Neural cell (in vitro differentiated cells): ENCODE results near the gene ALDH16A1. TPM values are rescaled to one million over a fixed set of nuclear protein-coding genes. Genes with fewer than 3 reads are reported as not detected.

ENCODE experiments used
- H2AFZ ChIP-seq: fragments of 200-600, 300-800 bp; sonication (generic), shearing (Covaris generic); 2 replicates; pipeline ENCODE4 v1.6.0; 2014; ENCODE audit warnings: low read depth, mild to moderate bottlenecking, antibody characterized with exemption, low read length, moderate library complexity
- H3F3A ChIP-seq: fragments of 200-600 bp; shearing (Covaris generic); 2 replicates; pipeline ENCODE4 v1.6.1; 2016; ENCODE audit warnings: mild to moderate bottlenecking, moderate library complexity, mixed read lengths, antibody characterized with exemption, low read length; ENCODE audit not compliant: insufficient read depth, poor library complexity, severe bottlenecking
- H3K27ac ChIP-seq: fragments of 200-600, 300-800 bp; sonication (generic), shearing (Covaris generic); 2 replicates; pipeline ENCODE4 v1.5.1; 2014; ENCODE audit warnings: mild to moderate bottlenecking, low read length, moderate library complexity
- H3K27me3 ChIP-seq: fragments of 300-800, 200-600 bp; sonication (generic), shearing (Covaris generic); 2 replicates; pipeline ENCODE4 v1.6.0; 2014; ENCODE audit warnings: mild to moderate bottlenecking, low read depth, low read length, moderate library complexity; ENCODE audit not compliant: insufficient read depth
- H3K36me3 ChIP-seq: fragments of 300-800, 200-600 bp; sonication (generic), shearing (Covaris generic); 2 replicates; pipeline ENCODE4 v1.5.1; 2014; ENCODE audit warnings: mild to moderate bottlenecking, antibody characterized with exemption, low read length, moderate library complexity; ENCODE audit not compliant: insufficient read depth
- H3K4me2 ChIP-seq: fragments of 300-800, 200-600 bp; sonication (generic), shearing (Covaris generic); 2 replicates; pipeline ENCODE4 v1.6.0; 2014; ENCODE audit warnings: mild to moderate bottlenecking, low read length
- H3K4me3 ChIP-seq: fragments of 300-800, 200-600 bp; sonication (generic), shearing (Covaris generic); 2 replicates; pipeline ENCODE4 v1.5.1; 2014; ENCODE audit warnings: mild to moderate bottlenecking, low read length, moderate library complexity
- H3K79me2 ChIP-seq: fragments of 200-600 bp; shearing (Covaris generic); replicated peaks from 2 replicates; pipeline ENCODE4 v1.6.0; 2014; ENCODE audit warnings: mild to moderate bottlenecking, low read length, moderate library complexity; ENCODE audit not compliant: insufficient read depth
- H3K9ac ChIP-seq: fragments of 300-800, 200-600 bp; sonication (generic), shearing (Covaris generic); 2 replicates; pipeline ENCODE4 v1.6.1; 2016; ENCODE audit warnings: mild to moderate bottlenecking, low read length, mixed read lengths
- H3K9me2 ChIP-seq: fragments of 200-600 bp; shearing (Covaris generic); 2 replicates; pipeline ENCODE4 v1.6.1; 2016; ENCODE audit warnings: mild to moderate bottlenecking, low read length, mixed read lengths; ENCODE audit not compliant: insufficient read depth
- H3K9me3 ChIP-seq: fragments of 200-600, 300-800 bp; sonication (generic), shearing (Covaris generic); 2 replicates; pipeline ENCODE4 v1.6.1; 2016; ENCODE audit warnings: mild to moderate bottlenecking, mixed run types, low read length, moderate library complexity, mixed read lengths
- H4K20me1 ChIP-seq: fragments of 200-600 bp; shearing (Covaris generic); 2 replicates; pipeline ENCODE4 v1.6.1; 2016; ENCODE audit warnings: mild to moderate bottlenecking, mixed run types; ENCODE audit not compliant: insufficient read depth
- CTCF ChIP-seq: fragments of 450-650 bp; IDR thresholded peaks from 2 replicates; pipeline ENCODE4 v1.5.1; 2014; ENCODE audit warnings: antibody characterized with exemption, mild to moderate bottlenecking, moderate library complexity; ENCODE audit not compliant: poor library complexity, severe bottlenecking
- EP300 ChIP-seq: fragments of 450-650 bp; conservative IDR thresholded peaks from 2 replicates; pipeline ENCODE4 v1.6.1; 2014; ENCODE audit warnings: antibody characterized with exemption, mild to moderate bottlenecking, moderate library complexity; ENCODE audit not compliant: poor library complexity, severe bottlenecking
- EZH2 ChIP-seq: fragments of 200-600, 300-800 bp; shearing (Covaris generic), sonication (generic); IDR thresholded peaks from 2 replicates; pipeline ENCODE4 v1.6.1; 2014; ENCODE audit warnings: antibody characterized with exemption, low read length, borderline replicate concordance, mild to moderate bottlenecking; ENCODE audit not compliant: insufficient read depth, poor library complexity, severe bottlenecking
- MXI1 ChIP-seq: fragments of 450-650 bp; conservative IDR thresholded peaks from 2 replicates; pipeline ENCODE4 v1.6.1; 2014; ENCODE audit warnings: antibody characterized with exemption, mild to moderate bottlenecking; ENCODE audit not compliant: poor library complexity, severe bottlenecking
- POLR2AphosphoS5 ChIP-seq: IDR thresholded peaks from 2 replicates; pipeline ENCODE4 v1.6.1; 2012
- RAD21 ChIP-seq: fragments of 450-650 bp; conservative IDR thresholded peaks from 2 replicates; pipeline ENCODE4 v1.6.1; 2014; ENCODE audit warnings: antibody characterized with exemption, mild to moderate bottlenecking, moderate library complexity
- REST ChIP-seq: IDR thresholded peaks from 2 replicates; pipeline ENCODE4 v1.6.1; 2012; ENCODE audit warnings: borderline replicate concordance
- SMC3 ChIP-seq: fragments of 450-650 bp; conservative IDR thresholded peaks from 2 replicates; pipeline ENCODE4 v1.6.1; 2014; ENCODE audit warnings: antibody characterized with exemption, mild to moderate bottlenecking, moderate library complexity; ENCODE audit not compliant: poor library complexity
- TAF1 ChIP-seq: IDR thresholded peaks from 2 replicates; pipeline ENCODE4 v1.6.1; 2012; ENCODE audit warnings: low read depth
- polyA plus RNA-seq: library from polyadenylated mRNA; depleted of rRNA; stranded (reverse); fragments of >200 nt; gene quantifications from 2 replicates; pipeline ENCODE4 v1.2.3, GENCODE V29; 2014

The ALDH16A1 gene
- polyA plus RNA-seq, 1 donor from 2014 or later, result 13.5 TPM

DNA sequence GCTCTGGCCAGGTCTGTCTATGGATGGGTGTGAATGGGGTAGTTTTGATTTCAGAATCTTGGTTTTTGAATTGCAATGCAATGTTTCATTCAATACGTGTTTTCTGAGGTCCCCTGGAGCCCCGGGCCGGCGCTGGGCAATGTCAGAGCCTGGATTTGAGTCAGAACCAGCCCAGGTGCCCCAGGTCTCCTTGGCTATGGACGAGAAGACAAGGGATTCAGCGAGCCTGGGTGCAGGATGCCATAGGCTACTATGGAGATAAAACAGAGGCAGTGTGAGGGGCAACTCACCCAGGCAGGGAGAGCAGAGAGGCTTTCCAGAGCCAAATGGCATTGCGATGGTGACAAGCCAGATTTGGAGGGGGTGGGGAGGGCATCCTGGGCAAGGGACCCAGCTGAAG, 33.2 kb downstream of the ALDH16A1 start:
- no peak overlapping the region for H3K4me3 ChIP-seq
- H3K4me2 ChIP-seq, result no peak overlapping the region
- no peaks in the 10 kb centered on the region for H3K9me2 ChIP-seq
- no peak overlapping the region for H3K9ac ChIP-seq
- no peaks in the 10 kb centered on the region for H3K36me3 ChIP-seq
- H4K20me1 ChIP-seq, result peaks cover 11% of the 10 kb centered on the region
- no peaks in the 10 kb centered on the region for H3K27me3 ChIP-seq
- TF ChIP-seq POLR2AphosphoS5 (no peak), SMC3 (no peak), MXI1 (no peak), TAF1 (no peak), EZH2 (no peak), CTCF (no peak), RAD21 (no peak), REST (no peak)
- no peaks in the 10 kb centered on the region for H3K9me3 ChIP-seq
- no peak overlapping the region for H2AFZ ChIP-seq
- peaks cover 28% of the 10 kb centered on the region for H3K79me2 ChIP-seq
- no peaks in the 10 kb centered on the region for H3F3A ChIP-seq
- H3K27ac ChIP-seq, result no peak overlapping the region

DNA sequence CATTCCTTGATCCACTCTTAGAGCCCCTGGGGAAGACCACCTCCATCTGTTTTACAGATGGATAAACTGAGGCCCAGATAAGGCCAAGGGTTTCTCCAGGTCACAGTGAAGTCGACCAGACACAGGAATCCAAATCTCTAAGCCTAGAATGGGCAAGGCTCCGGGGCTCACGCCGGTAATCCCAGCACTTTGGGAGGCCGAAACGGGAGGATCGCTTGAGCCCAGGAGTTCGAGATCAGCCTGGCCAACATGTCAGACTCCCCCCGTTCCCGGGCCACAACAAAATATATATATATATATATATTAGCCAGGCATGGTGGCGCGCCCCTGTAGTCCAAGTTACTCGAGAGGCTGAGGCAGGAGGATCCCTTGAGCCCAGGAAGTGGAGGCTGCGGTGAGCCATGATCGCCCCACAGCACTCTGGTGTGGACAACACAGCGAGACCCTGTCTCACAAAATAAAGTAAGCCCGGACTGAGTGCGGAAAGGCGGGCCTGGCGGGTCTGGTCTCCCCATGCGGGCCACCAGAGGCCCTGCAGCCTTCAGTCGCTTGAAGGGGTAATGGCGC, 33.8 kb downstream of the ALDH16A1 start:
- peaks cover 28% of the 10 kb centered on the region for H3K79me2 ChIP-seq
- H3K27ac ChIP-seq, result peak overlapping the region; percentile 69
- H3K9ac ChIP-seq, result peak overlapping the region; percentile 45
- H3K27me3 ChIP-seq, result no peaks in the 10 kb centered on the region
- TF ChIP-seq TAF1 (no peak), CTCF (no peak), RAD21 (no peak), SMC3 (no peak), EZH2 (no peak), MXI1 (no peak), REST (no peak), EP300 (no peak), POLR2AphosphoS5 (no peak)
- no peaks in the 10 kb centered on the region for H3K36me3 ChIP-seq
- no peaks in the 10 kb centered on the region for H3F3A ChIP-seq
- peak overlapping the region; percentile 46 for H2AFZ ChIP-seq
- H3K4me3 ChIP-seq, result peak overlapping the region; percentile 97
- peaks cover 11% of the 10 kb centered on the region for H4K20me1 ChIP-seq
- no peak overlapping the region for H3K4me2 ChIP-seq
- no peaks in the 10 kb centered on the region for H3K9me3 ChIP-seq
- no peaks in the 10 kb centered on the region for H3K9me2 ChIP-seq
